Heart left ventricle (tissue), 13 donors: ENCODE results near the gene UFC1.

Experiments
- CTCF ChIP-seq, 12 donors: fragments of 200-600 bp; sonication (generic) in 4 of 12; IDR thresholded peaks; one replicate each; pipeline versions ENCODE4 v1.5.0 to v1.8.0; 2018 to 2022; ENCODE audit warnings: antibody characterized with exemption in 12 of 12, mild to moderate bottlenecking in 5 of 12
- POLR2A ChIP-seq, 2 donors: fragments of 450-650 bp; IDR thresholded peaks; one replicate each; pipeline ENCODE4 v1.6.1; 2017; ENCODE audit warnings: antibody characterized with exemption in 2 of 2, mild to moderate bottlenecking in 2 of 2, moderate library complexity in 2 of 2
- donor health status: ischemic (EF 13 %, LVEDD 7.1; RV severe dilation, severe dysfunction).
- donor health status: DM: no; HTN: yes; CAD: no.
- donor health status: DM: no; HTN: no; CAD: no.
- donor health status: ischemic (EF 25% LVEDD 6.9; RV normal size, moderate dysfunction).
- donor health status: ischemic (EF 25% LVEDD 5.7; RV mildly dilated, moderate dysfunction).
- donor health status: ischemic (EF 35%, LVEDD 5.7; RV mildly dilated, moderate dysfunction).
- donor health status: nonischemic (EF 11% LVEDD 7.7; RV severe dilation, severe dysfunction).
- donor health status: DM: yes; HTN: yes; CAD: no.
- donor health status: PGD.
- donor health status: ischemic (EF 29% LVEDD 5.4; RV normal size, mild dysfunction).
- donor health status: nonischemic (EF 23%, LVEDD 6.1; RV moderate dilation, normal function).

GRCh38 chr1:161130266-161130665, 23.5 kb upstream of the UFC1 start:
- TF ChIP-seq CTCF (IDR thresholded peaks at IDR 0.05) (no peak), POLR2A (IDR thresholded peaks at IDR 0.05) (no peak)
